HG02870 (cell line): ENCODE data around the gene FAM72D.
"Not testable (repeated sequence)": the region's sequence is repeated elsewhere in the genome, so short reads cannot be mapped to it uniquely, and the experiment has no call there.

Source experiments
- ATAC-seq: cut with Tn5 transposase; IDR thresholded peaks from one replicate; pipeline ENCODE4 v1.9.1; 2021; ENCODE audit warnings: mild to moderate bottlenecking, moderate library complexity; ENCODE audit not compliant: unreplicated experiment

FAM72D gene

GRCh38 chr1:145095284-145096057 lies at the start of gene FAM72D, which contains the start of gene SRGAP2B:
Gene FAM72D (plus strand): TSS chr1:145095974. CDS start chr1:145096848, 874 bp downstream.
Gene SRGAP2B (minus strand): TSS chr1:145095328. CDS start chr1:145092901, 2,427 bp downstream.
- ATAC-seq: peak; percentile 82

- peak; percentile 82 for ATAC-seq
Observed at GRCh38 chr1:145047553-145047952, 48.2 kb upstream of the FAM72D start.

GRCh38 chr1:145048181-145048856 lies 47.5 kb upstream of the FAM72D start:
- peak; percentile 42 for ATAC-seq

GRCh38 chr1:145052019-145052776 lies 43.6 kb upstream of the FAM72D start:
- not testable (repeated sequence) for ATAC-seq

- ATAC-seq: not testable (repeated sequence)
Observed at GRCh38 chr1:145053428-145053827, 42.3 kb upstream of the FAM72D start.

- peak; percentile 100 for ATAC-seq
Observed at GRCh38 chr1:145055217-145055760, 40.5 kb upstream of the FAM72D start.

- peak; percentile 47 for ATAC-seq
Observed at GRCh38 chr1:145058184-145058583, 37.6 kb upstream of the FAM72D start.

- ATAC-seq: not testable (repeated sequence)
Observed at GRCh38 chr1:145063285-145063684, 32.5 kb upstream of the FAM72D start.

GRCh38 chr1:145063941-145064648 lies 31.7 kb upstream of the FAM72D start:
- not testable (repeated sequence) for ATAC-seq

GRCh38 chr1:145065194-145065826 lies 30.5 kb upstream of the FAM72D start:
- peak; percentile 77 for ATAC-seq

- ATAC-seq: not testable (repeated sequence)
Observed at GRCh38 chr1:145066486-145066885, 29.3 kb upstream of the FAM72D start.

GRCh38 chr1:145071569-145071968 lies 24.2 kb upstream of the FAM72D start:
- ATAC-seq: not testable (repeated sequence)

- ATAC-seq: not testable (repeated sequence)
Observed at GRCh38 chr1:145074021-145074559, 21.7 kb upstream of the FAM72D start.

GRCh38 chr1:145076877-145077276 lies 18.9 kb upstream of the FAM72D start:
- ATAC-seq: not testable (repeated sequence)

GRCh38 chr1:145077872-145078786 lies 17.6 kb upstream of the FAM72D start:
- not testable (repeated sequence) for ATAC-seq

GRCh38 chr1:145078787-145079370 lies 16.9 kb upstream of the FAM72D start:
- not testable (repeated sequence) for ATAC-seq

GRCh38 chr1:145079737-145080136 lies 16.0 kb upstream of the FAM72D start:
- not testable (repeated sequence) for ATAC-seq

- ATAC-seq: not testable (repeated sequence)
Observed at GRCh38 chr1:145080193-145080592, 15.6 kb upstream of the FAM72D start.
